GM21390 (cell line): ENCODE data around the gene MIDN.
"Not testable (repeated sequence)": the region's sequence is repeated elsewhere in the genome, so short reads cannot be mapped to it uniquely, and the experiment has no call there.

Source experiments
- ATAC-seq: cut with Tn5 transposase; IDR thresholded peaks from one replicate; pipeline ENCODE4 v1.9.1; 2021; ENCODE audit not compliant: unreplicated experiment

Gene MIDN

DNA sequence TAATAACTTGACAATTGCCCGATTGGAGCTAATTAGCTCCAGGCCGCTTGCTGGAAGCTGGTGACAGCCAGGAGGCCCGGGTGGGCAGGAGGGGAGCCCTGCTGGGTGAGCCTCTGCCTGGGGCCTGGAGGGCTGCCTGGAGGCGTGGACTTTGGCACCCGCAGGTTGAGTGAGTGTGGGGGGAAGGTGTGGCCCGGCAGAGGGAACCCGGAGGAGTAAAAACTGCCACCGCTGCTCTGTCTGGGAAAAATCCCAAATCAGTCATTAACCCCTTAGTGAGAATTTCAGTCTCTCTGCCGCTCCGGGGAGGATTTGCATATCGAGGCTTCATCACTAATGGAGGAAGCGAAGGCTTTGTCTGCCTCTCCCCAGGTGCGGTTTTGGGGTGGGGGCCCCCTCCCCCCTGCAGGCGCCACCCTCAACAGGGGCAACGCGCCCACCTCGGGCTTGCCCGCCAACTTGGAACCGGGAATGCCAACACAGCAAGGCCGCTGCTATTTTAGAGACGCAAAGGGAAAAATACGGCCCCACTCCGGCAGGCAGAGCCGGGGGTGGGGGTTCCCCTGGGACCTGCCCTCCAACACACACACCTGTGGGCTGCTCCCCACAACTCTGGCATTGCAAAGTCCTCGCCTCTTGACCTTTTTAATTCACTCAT lies 43.5 kb downstream of the MIDN start:
- ATAC-seq: no peak

DNA sequence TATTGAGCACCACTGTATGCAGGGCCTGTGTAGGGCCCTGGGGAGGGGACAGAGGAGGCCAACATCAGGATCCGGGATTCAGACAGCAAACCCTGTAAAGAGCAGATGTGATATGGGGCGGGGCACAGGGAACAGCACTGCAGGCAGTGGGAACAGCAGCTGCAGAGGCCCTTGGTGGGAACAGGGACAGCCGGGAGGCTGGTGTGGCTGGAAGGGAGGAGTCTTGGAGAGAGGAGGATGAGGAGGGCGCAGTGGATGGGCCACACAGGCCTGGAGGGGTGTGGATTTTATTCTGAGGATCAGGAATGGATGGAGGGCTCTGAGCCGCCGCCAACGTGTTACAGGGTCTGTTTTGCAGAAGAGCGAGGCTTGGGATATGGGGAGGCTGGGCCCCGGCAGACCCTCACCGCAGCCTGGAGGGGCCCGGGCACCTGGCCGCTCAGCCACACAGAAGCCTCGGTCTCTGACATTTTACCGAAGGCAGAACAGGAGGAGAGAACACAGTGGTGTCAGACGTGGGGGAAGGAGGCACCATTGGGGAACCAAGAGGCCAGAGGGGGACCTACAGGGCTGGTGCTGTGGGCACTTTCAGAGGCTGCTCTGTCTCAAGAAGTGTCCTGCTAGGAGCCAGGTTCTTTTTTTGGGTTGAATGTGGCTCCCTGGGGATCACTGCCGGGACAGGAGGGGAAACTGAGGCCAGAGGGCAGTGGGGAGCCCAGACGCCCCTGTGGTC lies 44.2 kb downstream of the MIDN start:
- ATAC-seq: no peak

DNA sequence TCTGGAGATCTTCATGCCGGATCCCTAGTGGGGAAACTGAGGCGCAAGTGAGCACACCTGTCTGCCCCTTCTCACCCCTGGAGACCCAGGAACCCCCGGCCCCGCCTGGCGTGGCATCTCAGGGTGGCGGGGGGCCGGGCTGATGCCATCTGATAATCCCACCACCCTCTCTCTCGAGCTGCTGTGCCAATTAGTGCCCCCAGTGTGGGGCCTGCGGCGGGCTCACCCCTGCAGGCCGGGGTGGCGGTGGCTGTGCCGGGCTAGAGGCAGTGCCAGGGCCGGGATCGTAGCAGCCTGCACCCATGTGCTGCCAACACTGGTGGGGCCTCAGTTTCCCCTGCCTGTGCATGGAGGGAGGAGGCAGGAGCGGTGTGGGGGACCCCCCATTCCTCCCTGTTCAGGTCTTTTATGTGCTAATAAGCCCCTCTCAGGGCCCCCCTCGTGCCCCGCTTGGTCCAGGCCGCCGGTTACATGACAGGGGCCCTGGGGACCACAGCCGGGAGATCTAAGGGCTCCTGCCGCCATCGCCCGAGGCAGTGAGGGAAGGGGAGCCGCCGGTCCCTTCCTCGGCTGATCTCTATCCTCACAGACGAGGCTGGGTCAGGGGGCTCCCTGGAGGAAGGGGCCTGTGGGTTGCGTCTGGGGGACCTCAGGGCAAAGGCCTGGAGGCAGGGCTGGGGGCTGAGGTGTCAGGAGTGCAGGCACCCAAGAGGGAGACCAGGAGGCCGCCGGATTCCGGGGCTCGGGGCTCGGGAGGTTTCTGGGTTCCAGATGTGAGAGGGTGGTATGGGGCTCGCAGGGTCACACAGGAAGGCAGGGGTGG lies 45.6 kb downstream of the MIDN start:
- no peak for ATAC-seq

DNA sequence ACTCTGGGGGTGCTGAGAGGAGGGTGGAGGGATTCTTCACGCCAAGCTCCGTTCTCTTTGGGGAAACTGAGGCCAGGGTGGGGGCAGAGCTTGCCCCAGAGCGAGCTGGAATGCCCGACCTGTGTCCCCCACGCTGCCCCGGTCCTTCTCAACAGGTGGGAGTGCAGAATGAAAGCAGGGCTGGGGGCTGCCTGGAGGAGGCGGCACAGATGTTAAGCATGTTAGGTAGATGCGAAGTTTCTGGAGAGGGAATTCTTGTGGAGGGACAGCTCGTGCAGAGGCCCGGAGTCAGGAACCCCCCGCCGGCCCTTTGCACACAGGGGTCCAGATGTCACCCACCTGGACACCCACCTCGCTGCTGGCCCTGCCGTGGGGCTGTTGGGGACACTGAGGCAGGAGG lies 46.3 kb downstream of the MIDN start:
- ATAC-seq: no peak

DNA sequence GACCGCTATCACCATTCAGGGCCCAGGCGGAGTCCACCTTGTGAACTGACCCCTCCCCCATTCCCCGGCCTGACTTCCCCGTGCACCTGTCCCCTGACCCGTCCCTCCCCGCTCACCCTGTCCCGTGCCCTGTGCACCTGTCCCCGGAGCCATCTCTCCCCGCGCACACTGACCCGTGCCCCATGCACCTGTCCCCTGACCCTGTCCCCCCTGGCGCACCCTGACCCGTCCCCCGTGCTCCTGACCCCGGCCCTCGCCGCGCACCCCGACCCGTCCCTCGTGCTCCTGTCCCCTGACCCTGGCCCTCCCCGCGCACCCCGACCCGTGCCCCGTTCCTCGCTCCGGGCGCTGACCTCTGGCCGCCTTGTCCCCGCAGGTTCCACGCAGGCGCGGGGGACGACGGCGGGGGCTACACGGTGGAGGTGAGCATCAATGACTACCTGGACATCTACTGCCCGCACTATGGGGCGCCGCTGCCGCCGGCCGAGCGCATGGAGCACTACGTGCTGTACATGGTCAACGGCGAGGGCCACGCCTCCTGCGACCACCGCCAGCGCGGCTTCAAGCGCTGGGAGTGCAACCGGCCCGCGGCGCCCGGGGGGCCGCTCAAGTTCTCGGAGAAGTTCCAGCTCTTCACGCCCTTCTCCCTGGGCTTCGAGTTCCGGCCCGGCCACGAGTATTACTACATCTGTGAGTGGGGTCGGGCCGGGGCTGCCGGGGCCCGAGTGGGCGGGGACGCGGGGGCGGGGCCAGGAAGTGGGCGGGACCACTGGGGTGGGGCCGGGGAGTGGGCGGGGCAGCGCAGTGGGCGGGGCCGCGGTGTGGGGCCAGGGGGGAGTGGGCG lies 47.0 kb downstream of the MIDN start:
- ATAC-seq: no peak

DNA sequence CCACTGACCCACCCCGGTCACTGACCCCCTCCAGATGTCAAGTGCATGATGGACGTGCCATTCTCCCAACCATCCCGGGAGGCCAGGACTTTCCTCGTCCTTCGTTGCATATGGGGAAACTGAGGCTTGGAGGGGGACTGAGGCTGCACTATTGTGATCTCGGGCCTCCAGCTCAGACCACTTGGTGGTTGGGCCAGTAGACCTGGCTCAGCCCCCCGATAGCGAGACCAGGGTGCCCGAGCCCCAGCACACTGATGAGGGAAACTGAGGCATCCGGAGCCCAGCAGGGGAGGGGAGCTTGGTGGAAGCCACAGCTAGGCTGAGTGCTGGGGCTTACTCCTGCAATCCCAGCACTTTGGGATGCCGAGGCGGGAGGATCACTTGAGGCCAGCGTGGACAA lies 47.7 kb downstream of the MIDN start:
- ATAC-seq: no peak

DNA sequence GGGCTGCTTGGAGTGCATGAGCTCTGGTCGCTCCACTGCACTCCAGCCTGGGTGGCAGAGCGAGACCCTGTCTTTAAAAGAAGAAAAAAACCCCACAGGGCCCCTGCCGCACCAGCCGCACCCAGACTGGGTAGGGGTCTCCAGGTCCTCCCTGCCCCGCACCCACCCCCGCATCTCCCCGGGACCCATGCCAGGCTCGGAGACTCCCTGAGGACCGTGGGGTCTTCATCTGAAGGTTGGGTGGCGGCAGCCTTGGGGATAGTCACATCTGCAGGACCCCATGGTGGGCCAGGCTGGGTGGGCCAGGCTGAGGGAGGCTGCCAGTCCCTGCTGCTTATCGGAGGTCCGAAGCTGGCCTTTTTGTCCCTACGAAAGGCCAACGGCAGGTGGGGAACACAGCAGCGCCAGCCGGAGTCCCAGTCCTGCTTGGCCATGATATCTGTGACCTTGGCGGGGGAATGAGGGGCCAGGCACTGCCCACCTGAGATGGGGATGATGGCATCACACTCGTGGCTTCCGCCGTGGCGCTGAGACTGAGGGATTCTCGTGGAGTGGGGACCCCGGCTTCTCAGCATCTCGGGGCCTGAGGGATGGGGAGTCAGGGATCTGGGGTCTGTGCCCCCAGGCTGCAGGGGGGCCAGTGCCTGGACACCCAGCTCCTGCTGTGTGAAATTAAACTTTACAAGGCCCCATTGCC lies 48.3 kb downstream of the MIDN start:
- ATAC-seq: no peak

DNA sequence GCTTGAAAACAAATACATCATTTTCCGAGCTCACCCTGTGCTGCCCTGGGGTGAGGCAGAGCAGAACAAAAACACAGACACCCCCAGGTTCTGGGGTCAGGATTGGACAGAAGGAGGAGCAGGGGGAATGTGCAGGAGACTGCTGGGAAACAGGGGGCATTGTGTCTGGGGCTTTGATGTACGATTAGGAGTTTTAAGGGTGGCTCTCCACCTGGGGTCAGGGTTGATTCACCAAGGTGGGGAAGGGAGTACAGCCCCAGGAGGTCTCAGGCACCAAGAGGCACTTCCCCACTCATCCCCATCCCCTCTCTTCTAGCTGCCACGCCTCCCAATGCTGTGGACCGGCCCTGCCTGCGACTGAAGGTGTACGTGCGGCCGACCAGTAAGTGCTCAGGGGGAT lies 49.9 kb downstream of the MIDN start:
- ATAC-seq: no peak

DNA sequence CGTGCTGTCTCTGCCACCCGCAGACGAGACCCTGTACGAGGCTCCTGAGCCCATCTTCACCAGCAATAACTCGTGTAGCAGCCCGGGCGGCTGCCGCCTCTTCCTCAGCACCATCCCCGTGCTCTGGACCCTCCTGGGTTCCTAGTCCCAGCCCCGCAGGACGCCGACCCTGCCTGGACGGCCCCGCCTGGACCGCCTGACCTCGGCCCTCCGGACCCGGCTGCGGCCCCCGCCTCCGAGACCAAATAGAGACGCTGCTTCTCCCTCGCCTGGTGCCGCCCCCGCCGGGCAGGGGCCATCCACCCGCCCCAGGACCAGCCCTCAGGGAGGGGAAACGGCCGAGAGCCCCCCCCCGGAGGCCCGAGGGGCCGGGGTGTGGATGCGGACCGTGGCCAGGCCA lies 51.4 kb downstream of the MIDN start:
- no peak for ATAC-seq

DNA sequence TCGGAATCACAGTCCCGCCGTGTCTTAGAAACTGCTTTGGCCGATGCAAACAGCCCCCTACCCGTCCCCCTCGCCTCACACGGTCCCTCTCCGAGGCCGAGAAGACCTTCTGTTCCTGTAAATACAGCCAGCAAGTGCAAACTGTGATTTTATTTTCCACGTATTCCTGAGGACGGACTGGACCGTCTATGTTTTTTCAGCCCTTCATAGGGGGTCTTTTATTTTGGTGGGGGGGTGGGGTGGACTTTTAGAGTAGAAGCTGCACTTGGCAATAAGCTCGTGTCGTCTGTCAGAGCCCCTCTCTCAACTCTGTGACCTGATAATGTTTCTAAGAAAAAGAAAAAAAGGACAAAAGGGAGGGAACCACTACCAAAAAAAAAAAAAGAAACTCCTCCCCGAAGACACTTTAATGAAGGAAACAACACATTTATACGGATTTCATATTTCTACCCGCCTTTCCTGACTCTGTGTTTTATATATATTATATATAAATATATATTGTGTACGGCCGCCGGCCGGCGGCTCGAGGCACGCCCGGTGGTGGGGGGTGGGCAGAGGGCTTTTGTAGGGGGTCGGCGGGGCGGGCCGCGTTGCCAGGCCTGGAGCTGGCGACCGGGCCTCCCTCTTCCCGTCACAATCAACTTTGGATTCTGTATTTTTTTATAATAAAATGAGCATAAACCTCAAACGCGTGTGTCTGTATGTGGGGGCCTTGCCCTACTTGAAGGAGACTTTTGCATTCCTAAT lies 52.5 kb downstream of the MIDN start:
- ATAC-seq: no peak

DNA sequence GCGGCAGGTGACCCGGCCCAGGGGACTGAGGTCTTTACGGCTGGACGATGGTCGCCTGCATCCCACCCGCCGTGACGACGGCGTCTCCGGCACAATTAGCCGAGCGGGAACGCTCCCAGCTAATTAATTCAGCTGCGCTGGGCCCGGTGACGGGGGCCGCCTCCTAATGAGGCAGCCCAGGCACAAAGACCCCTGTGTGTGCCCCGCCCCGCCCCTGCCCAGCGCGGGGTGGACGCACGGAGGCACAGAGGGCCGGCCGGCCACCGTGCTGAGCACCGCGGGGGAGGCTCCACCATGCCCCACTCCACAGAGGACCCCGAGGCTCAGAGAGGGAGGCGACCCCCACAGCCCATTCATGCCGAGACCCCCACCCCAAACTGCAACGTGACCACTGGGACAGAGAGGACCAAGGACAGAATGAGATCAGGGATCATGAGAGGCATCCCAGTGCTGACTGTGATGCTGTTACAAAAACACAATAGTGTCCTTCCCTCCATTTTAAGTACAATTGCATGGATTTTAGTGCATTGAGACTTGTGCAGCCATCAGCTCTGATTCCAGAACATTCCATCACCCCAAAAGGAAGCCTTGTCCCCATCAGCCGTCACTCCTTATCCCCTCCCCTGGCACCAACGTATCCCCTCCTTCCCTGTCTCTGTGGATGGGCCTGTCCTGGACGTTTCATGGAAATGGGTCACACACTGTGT lies 54.3 kb downstream of the MIDN start:
- ATAC-seq: no peak

DNA sequence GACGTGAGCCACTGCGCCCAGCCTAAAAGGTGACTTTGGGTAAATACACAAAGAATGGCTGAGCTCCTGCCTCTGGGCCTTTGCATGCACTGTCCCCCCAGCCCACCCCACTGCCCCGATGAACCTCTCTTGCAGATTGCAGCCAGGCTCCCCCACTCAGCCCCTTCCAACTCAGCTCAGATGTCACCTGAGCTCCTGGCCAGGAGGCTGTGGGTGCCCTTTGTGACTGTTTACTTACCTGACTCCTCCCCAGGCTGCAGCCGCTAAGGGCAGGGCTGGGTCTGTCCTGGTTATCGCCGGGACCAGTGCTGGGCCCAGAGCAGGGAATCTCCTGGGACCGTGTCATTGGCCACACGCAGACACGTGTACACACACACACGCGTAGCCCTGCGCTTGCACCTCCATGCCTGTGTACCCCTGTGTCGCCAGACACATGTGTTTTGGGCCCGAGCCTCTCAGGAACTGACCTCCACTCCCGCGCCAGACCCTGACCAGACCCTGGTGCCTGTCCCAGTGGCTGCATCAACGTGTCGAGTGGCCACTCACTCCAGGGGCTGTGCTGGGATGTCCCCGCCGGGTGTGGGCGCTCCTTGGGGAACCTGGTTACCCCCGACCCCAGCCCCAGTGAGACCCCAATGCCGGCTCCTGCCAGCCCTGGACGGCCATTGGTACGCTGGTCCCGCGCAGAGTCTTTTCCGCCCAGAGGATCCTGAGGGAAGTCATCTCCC lies 56.0 kb downstream of the MIDN start:
- ATAC-seq: no peak

DNA sequence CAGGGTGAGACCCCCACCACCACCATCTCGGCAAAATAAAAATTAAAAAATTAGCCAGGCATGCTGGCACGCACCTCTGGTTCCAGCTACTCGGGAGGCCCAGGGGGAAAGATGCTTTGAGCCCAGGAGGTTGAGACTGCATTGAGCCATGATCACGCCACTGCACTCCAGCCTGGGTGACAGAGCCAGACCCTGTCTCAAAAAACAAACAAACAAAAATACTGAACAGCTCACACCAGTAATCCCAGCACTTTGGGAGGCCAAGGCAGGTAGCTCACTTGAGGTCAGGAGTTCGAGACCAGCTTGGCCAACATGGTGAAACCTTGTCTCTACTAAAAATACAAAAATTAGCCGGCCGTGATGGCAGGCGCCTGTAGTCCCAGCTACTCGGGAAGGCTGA lies 57.0 kb downstream of the MIDN start:
- not testable (repeated sequence) for ATAC-seq

DNA sequence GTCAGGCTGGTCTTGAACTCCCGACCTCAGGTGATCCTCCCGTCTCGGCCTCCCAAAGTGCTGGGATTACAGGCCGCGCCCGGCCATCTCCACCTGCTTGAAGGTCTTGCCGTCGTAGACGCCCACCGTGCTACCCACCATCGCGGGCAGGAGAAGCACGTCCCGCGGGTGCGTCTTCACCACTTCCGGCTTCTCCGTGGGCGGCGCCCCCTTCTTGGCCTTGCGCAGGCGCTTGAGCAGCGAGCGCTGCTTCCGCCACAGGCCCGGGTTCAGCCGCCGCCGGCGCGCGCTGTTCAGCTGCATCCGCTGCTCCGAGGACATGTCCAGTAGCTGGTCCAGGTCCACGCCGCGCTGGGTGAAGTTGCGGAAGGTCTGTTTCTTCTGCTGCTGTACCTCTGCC lies 58.9 kb downstream of the MIDN start:
- ATAC-seq: no peak

DNA sequence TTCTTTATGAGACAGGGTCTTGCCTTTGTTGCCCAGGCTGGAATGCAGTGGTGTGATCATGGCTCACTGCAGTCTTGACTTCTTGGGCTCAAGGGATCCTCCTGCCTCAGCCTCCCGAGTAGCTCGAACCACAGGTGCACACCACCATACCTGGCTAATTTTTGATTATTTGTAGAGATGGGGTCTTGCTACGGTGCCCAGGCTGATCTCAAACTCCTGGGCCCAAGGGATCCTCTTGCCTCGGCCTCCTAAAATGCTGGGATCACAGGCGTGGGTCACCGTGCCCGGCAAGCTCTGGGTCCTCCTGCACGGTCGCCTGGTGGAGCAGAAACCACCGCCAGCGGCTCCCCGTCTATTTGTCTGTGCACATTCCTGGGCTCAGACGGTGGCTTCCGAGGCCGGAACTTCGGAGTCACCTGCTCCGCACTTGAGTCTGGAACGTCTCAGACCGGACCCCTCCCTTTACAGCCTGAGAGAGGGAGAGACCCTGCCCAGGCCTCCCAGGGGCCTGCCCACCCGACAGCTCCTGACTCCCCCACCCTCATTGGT lies 59.4 kb downstream of the MIDN start:
- no peak for ATAC-seq

DNA sequence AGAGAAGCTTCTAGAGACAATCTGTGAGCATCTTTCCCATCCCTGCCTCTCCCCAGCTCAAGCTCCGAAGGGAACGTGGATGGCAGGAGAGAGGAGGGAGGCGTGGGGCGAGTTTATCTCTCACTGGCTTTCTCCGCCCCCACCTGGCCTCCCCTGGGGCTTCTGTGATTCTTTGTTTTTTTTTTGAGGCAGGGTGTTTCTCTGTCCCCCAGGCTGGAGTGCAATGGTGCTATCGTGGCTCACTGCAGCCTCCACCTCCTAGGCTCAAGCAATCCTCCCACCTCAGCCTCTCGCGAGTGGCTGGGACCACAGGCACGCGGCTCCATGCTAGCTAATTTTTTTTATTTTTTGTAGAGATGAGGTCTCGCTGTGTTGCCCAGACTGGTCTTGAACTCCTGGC lies 60.3 kb downstream of the MIDN start:
- no peak for ATAC-seq
